NCI-H2227 (cell line): ENCODE measurements around the gene CT45A1.
"Not testable (repeated sequence)": the region's sequence is repeated elsewhere in the genome, so short reads cannot be mapped to it uniquely, and the experiment has no call there.

Experiments
- DNase-seq: peaks from one replicate; lab custom pipeline; 2025; ENCODE audit not compliant: unreplicated experiment; lab: John Stamatoyannopoulos, UW

The CT45A1 gene

GRCh38 chrX:135713183-135713689 is at the start of gene CT45A1:
CT45A1 (plus strand) TSS chrX:135713639; CDS start chrX:135718941, 5,302 bp downstream.
- DNase-seq = not testable (repeated sequence)

- DNase-seq = not testable (repeated sequence)
Observed at GRCh38 chrX:135672979-135673378, 40.5 kb upstream of the CT45A1 start.

GRCh38 chrX:135688137-135688536 is 25.3 kb upstream of the CT45A1 start:
- peak; percentile 2 for DNase-seq

GRCh38 chrX:135695471-135695870 is 18.0 kb upstream of the CT45A1 start:
- no peak for DNase-seq

GRCh38 chrX:135697601-135698000 is 15.8 kb upstream of the CT45A1 start:
- DNase-seq = no peak

GRCh38 chrX:135698924-135699323 is 14.5 kb upstream of the CT45A1 start:
- no peak for DNase-seq

GRCh38 chrX:135707880-135708279 is 5.6 kb upstream of the CT45A1 start:
- DNase-seq = peak; percentile 53

- no peak for DNase-seq
Observed at GRCh38 chrX:135713795-135714194, 356 bp downstream of the CT45A1 start.

GRCh38 chrX:135734666-135735065 is 21.2 kb downstream of the CT45A1 start:
- not testable (repeated sequence) for DNase-seq

GRCh38 chrX:135737366-135738071 is 24.1 kb downstream of the CT45A1 start:
- no peak for DNase-seq

GRCh38 chrX:135740681-135741149 is 27.3 kb downstream of the CT45A1 start:
- no peak for DNase-seq

- DNase-seq = no peak
Observed at GRCh38 chrX:135741192-135741715, 27.8 kb downstream of the CT45A1 start.

GRCh38 chrX:135744739-135745138 is 31.3 kb downstream of the CT45A1 start:
- not testable (repeated sequence) for DNase-seq

- DNase-seq = not testable (repeated sequence)
Observed at GRCh38 chrX:135768091-135768490, 54.7 kb downstream of the CT45A1 start, which contains the start of gene CT45A3. CT45A3 (minus strand) TSS chrX:135768191; CDS start chrX:135764444, 3,747 bp downstream.
